Measurements from ENCODE around the gene ADAT1.

The ADAT1 gene

GRCh38 chr16:75632857-75633256, 9.8 kb upstream of the ADAT1 start:
- H3K27ac ChIP-seq = no peak overlapping the region
- TF ChIP-seq ZFX (IDR thresholded peaks at IDR 0.05; ENCODE audit: borderline replicate concordance) = no peak
- TF ChIP-seq CTCF (IDR thresholded peaks at IDR 0.05) = no peak

GRCh38 chr16:75630052-75630451, 7.0 kb upstream of the ADAT1 start:
- TF ChIP-seq CTCF (IDR thresholded peaks at IDR 0.05) = no peak
- no peak for TF ChIP-seq ZFX (IDR thresholded peaks at IDR 0.05; ENCODE audit: borderline replicate concordance)

GRCh38 chr16:75629132-75629531, 6.1 kb upstream of the ADAT1 start:
- no peak for TF ChIP-seq ZFX (IDR thresholded peaks at IDR 0.05; ENCODE audit: borderline replicate concordance)
- TF ChIP-seq CTCF (IDR thresholded peaks at IDR 0.05) = no peak
- no peak overlapping the region for H3K27ac ChIP-seq

More at GRCh38 chr16:75630052-75630451, 7.0 kb upstream of the ADAT1 start:
- H3K27ac ChIP-seq = no peak overlapping the region

- no peak overlapping the region for H3K27ac ChIP-seq
- TF ChIP-seq CTCF (IDR thresholded peaks at IDR 0.05) (no peak), ZFX (IDR thresholded peaks at IDR 0.05; ENCODE audit: borderline replicate concordance) (no peak)
These were observed 5.3 kb upstream of the ADAT1 start for GRCh38 chr16:75628351-75628750.

GRCh38 chr16:75627851-75628250, 4.8 kb upstream of the ADAT1 start:
- TF ChIP-seq CTCF (IDR thresholded peaks at IDR 0.05) (no peak), ZFX (IDR thresholded peaks at IDR 0.05; ENCODE audit: borderline replicate concordance) (no peak)

GRCh38 chr16:75626806-75627205, 3.7 kb upstream of the ADAT1 start:
- TF ChIP-seq CTCF (IDR thresholded peaks at IDR 0.05) (no peak), ZFX (IDR thresholded peaks at IDR 0.05; ENCODE audit: borderline replicate concordance) (no peak)
- H3K27ac ChIP-seq = no peak overlapping the region

More at GRCh38 chr16:75627851-75628250, 4.8 kb upstream of the ADAT1 start:
- no peak overlapping the region for H3K27ac ChIP-seq

GRCh38 chr16:75624921-75625334, 1.8 kb upstream of the ADAT1 start:
- TF ChIP-seq ZFX (IDR thresholded peaks at IDR 0.05; ENCODE audit: borderline replicate concordance) (no peak), CTCF (IDR thresholded peaks at IDR 0.05) (no peak)
- H3K27ac ChIP-seq = peak overlapping the region; percentile 46

Data from 22Rv1 (cell line).